NCI-H187 treated with DMSO at 0.1 percent for 48 hours (cell line): Measurements from ENCODE around the gene RHBDD1.

Experiments used
- DNase-seq: peaks from one replicate; lab custom pipeline; 2025; lab: John Stamatoyannopoulos, UW

Gene RHBDD1

GRCh38 chr2:226835796-226836547 lies at the start of gene RHBDD1:
Gene RHBDD1, plus strand, starts transcription at chr2:226836054. Its CDS starts 28,640 bp downstream, at chr2:226864694.
- no peak for DNase-seq

- no peak for DNase-seq
Observed at GRCh38 chr2:226788064-226788463, 47.8 kb upstream of the RHBDD1 start.

GRCh38 chr2:226788881-226789490 lies 46.9 kb upstream of the RHBDD1 start:
- no peak for DNase-seq

- DNase-seq: no peak
Observed at GRCh38 chr2:226790011-226790410, 45.8 kb upstream of the RHBDD1 start.

- no peak for DNase-seq
Observed at GRCh38 chr2:226790431-226790830, 45.4 kb upstream of the RHBDD1 start.

- no peak for DNase-seq
Observed at GRCh38 chr2:226791056-226791486, 44.8 kb upstream of the RHBDD1 start.

GRCh38 chr2:226791487-226792081 lies 44.3 kb upstream of the RHBDD1 start:
- DNase-seq: no peak

GRCh38 chr2:226792155-226792881 lies 43.5 kb upstream of the RHBDD1 start:
- no peak for DNase-seq

- no peak for DNase-seq
Observed at GRCh38 chr2:226793646-226794045, 42.2 kb upstream of the RHBDD1 start.

GRCh38 chr2:226794196-226794661 lies 41.6 kb upstream of the RHBDD1 start:
- no peak for DNase-seq

GRCh38 chr2:226794751-226795171 lies 41.1 kb upstream of the RHBDD1 start:
- DNase-seq: no peak

- DNase-seq: no peak
Observed at GRCh38 chr2:226795281-226796011, 40.4 kb upstream of the RHBDD1 start.

GRCh38 chr2:226796012-226796839 lies 39.6 kb upstream of the RHBDD1 start:
- DNase-seq: no peak

GRCh38 chr2:226796840-226797288 lies 39.0 kb upstream of the RHBDD1 start:
- DNase-seq: no peak

GRCh38 chr2:226797289-226797988 lies 38.4 kb upstream of the RHBDD1 start:
- no peak for DNase-seq

- no peak for DNase-seq
Observed at GRCh38 chr2:226797989-226798421, 37.8 kb upstream of the RHBDD1 start.

- no peak for DNase-seq
Observed at GRCh38 chr2:226798422-226799210, 37.2 kb upstream of the RHBDD1 start.

GRCh38 chr2:226799211-226799975 lies 36.5 kb upstream of the RHBDD1 start, which contains the start of gene IRS1:
Gene IRS1, minus strand, starts transcription at chr2:226799820. Its CDS starts 1,082 bp downstream, at chr2:226798738.
- DNase-seq: no peak
